ENCODE data around the gene WFIKKN1.
A peak's percentile ranks its signal among the peaks of the same experiment; 100 is the strongest.

Gene WFIKKN1

DNA sequence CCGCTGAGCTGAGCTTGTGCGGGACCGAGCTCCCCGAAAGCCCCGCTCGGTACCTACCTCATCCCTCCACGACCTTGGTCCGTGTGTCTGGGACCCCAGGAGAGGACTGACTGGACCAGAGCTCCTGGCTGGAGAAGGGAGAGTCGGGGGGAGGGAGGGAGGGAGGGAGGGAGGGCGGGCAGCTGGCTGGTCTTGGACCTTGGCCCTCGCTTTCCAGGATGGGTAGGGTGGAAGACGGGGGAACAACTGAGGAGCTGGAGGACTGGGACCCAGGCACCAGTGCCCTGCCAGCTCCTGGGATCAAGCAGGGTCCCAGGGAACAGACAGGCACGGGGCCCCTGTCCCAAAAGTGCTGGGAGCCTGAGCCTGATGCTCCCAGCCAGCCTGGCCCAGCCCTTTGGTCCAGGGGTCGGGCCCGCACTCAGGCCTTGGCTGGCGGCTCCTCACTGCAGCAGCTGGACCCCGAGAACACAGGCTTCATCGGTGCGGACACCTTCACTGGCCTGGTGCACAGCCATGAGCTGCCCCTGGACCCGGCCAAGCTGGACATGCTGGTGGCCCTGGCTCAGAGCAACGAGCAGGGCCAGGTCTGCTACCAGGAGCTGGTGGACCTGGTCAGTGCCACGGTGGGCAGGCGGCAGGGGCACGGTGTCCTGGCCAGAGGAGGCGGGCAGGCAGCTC, 45.2 kb downstream of the WFIKKN1 start:
- DNase-seq, result no peak

DNA sequence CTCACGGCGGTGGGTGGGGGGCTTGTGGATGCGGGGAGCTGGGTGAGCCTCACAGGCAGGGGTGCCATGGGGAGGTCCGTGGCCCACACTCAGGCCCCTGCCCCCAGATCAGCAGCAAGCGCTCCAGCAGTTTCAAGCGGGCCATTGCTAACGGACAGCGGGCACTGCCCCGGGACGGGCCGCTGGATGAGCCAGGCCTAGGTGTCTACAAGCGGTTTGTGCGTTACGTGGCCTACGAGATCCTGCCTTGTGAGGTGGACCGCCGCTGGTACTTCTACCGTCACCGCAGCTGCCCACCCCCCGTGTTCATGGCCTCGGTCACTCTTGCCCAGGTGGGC, 45.7 kb downstream of the WFIKKN1 start:
- no peak for DNase-seq

DNA sequence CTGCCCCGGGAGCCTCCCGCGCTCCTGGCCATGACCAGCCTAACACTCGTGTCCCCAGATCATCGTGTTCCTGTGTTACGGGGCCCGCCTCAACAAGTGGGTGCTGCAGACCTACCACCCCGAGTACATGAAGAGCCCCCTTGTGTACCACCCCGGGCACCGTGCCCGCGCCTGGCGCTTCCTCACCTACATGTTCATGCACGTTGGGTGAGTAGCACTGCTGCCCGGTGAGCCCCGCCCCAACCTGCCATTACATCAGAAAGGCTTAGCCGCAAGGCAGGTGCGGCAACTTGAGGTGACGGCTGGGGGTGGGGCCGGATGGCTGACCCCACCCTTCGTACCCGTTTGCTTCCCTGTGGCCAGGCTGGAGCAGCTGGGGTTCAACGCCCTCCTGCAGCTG, 46.1 kb downstream of the WFIKKN1 start:
- peak in 1 of 2 experiments; percentile 20 for DNase-seq

DNA sequence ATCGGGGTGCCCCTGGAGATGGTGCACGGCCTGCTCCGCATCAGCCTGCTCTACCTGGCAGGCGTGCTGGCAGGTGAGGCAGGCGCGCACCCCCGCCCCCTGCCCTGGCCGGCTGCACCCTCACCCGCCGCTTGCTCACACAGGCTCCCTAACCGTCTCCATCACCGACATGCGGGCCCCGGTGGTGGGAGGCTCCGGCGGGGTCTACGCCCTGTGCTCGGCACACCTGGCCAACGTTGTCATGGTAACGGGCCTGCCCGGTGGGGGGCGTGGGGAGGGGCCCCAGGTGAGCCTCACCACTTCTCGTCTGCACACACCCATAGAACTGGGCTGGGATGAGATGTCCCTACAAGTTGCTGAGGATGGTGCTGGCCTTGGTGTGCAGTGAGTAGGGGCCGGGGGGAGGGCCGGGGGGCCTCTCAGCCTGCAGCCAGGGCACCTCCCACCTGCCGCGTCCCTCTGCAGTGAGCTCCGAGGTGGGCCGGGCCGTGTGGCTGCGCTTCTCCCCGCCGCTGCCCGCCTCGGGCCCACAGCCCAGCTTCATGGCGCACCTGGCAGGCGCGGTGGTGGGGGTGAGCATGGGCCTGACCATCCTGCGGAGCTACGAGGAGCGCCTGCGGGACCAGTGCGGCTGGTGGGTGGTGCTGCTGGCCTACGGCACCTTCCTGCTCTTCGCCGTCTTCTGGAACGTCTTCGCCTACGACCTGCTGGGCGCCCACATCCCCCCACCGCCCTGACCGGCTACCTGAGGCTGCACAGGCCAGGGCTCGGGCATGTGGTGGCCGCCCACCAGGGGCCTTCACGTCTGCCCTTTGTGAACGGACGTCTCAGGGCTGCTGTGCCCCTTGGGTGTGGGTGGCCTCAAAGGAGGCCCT, 46.8 kb downstream of the WFIKKN1 start:
- DNase-seq, result no peak

DNA sequence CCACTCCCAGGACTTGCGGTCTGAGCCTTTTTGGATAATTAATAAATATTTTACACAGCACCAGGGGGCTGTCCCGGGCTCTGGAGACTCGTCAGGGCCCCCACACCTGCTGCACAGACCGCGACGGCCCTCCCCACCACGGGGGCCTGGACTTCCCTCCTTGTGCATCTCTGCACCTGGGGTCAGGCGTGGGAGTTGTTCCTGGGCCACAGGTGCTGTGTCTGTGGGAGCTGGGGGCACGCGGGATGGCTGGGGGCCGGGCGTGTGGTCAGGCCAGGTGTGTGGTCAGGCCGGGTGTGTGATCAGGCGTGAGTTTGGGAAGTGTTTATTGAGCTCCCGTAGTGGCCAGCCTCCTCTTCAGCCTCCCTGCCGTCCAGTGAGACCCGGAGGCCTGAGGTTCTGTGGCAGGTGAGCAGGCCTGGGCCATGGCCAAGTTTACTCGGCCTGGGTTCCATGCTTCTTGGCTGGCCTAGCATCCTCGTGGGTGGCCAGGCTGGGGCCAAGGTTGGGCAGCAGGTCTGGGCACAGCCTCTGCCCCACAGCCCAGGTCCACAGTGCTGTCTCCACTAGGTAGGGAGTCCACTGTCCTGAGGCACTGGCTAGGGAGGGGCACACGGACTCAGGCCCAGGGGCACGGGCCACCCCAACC, 47.5 kb downstream of the WFIKKN1 start:
- no peak for DNase-seq

DNA sequence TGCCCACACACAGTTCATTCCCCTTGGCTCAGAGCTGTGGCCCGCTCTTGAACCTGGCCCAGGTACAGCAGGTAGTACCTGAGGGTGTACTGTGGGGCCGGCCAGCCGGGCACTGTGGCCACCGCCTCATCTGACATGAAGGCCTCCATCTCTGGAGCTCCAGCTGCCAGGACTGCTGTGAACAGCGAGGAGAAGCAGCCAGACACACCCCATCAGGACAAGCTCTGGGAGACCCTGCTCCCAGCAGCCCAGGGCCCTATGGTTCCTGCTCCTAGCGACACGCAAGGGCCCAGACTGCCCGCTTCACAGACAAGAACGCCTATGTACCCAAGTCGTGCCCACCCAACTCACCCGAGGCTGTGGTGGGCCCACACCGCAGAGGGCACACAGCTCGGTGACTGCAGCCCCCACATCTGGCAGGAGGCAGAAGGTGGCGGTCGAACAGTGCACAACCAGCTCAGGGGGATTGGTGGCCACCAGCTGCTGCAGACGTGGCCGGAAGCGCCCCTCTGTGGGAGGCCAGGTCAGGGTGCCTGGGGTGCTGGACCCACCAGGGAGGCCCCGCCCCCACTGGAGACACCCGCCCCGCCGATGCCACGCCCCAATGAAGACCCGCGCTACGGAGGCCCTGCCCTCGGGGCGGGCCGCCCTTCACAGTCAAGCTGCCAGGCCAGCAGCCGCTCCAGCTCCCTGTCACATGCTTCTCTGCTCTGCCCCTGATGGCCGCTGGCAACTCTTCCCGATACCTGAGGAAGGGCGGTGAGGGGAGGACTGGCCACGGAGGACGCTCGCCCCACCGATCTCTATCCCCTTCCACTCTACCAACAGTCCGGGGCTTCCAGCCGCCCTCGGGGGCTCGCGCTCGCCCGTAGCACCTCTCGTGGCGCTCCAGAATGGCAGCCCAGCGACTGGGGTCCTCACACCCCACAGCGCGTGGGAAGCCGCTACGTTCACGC, 48.4 kb downstream of the WFIKKN1 start:
- DNase-seq, result peak; percentile 43 to 55

DNA sequence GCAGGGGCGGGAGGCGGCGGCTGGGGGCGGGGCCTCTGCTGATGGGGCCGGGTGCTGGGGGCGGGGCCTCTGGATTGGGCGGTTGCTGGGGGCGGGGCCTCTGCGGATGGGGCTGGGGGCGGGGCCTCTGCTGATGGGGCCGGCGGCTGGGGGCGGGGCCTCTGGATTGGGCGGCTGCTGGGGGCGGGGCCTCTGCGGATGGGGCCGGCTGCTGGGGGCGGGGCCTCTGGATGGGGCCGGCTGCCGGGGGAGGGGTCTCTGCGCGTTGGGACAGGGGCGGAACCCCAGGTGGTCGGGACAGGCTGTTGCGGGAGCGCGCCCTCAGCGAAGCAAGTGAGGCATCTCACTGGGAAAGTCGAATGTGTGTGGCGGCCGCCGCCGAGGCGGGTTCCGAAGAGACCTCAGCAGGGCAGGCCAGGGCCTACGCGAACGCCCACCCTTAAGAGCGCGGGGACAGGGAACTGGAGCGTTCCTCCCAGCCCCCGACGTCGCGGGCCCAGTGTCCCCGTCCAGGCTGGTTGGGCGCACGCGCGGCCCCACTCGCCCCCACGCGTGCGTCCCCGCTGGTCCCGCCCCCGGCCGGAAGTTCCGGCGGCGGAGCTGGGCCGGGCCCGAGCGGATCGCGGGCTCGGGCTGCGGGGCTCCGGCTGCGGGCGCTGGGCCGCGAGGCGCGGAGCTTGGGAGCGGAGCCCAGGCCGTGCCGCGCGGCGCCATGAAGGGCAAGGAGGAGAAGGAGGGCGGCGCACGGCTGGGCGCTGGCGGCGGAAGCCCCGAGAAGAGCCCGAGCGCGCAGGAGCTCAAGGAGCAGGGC, 49.2 kb downstream of the WFIKKN1 start, which contains the start of gene STUB1:
STUB1 (plus strand) TSS at position 597 of the 811 bp plus-strand sequence; CDS start at position 713, 116 bp downstream.
- peak; percentile 81 to 93 for DNase-seq

DNA sequence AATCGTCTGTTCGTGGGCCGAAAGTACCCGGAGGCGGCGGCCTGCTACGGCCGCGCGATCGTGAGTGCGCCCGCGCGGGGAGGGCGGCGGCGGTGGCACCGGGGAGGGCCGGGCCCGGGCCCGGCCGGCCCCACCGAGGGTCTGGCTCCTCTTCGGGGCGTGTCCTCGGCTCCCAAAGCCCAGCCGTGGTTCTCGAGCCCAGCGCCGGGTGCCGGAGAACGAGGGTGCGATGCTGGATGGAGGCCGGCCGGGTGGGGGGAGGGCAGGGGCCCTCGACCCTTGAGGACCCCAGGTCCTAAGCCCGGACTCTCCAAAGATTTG, 49.8 kb downstream of the WFIKKN1 start:
- DNase-seq, result no peak

DNA sequence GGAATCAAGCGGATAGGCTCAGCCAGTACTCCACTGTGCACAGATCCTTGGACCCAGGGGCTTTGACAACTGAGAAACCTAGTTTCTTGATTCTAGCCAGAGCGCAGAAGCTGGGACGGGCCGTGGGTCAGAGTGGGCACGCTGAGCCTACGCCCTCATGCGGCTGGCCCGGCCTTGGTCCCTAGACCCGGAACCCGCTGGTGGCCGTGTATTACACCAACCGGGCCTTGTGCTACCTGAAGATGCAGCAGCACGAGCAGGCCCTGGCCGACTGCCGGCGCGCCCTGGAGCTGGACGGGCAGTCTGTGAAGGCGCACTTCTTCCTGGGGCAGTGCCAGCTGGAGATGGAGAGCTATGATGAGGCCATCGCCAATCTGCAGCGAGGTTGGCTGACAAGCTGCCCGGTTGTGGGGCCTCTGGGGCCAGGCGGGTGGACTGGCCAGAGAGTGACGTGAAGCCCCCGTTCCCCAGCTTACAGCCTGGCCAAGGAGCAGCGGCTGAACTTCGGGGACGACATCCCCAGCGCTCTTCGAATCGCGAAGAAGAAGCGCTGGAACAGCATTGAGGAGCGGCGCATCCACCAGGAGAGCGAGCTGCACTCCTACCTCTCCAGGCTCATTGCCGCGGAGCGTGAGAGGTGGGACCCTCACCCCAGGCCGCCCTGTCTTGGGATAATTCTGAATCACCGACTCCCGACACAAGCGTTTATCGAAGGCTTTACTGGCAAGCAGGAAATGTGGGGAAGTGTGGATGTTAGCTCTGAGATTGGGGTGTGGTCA, 50.4 kb downstream of the WFIKKN1 start:
- DNase-seq, result no peak

DNA sequence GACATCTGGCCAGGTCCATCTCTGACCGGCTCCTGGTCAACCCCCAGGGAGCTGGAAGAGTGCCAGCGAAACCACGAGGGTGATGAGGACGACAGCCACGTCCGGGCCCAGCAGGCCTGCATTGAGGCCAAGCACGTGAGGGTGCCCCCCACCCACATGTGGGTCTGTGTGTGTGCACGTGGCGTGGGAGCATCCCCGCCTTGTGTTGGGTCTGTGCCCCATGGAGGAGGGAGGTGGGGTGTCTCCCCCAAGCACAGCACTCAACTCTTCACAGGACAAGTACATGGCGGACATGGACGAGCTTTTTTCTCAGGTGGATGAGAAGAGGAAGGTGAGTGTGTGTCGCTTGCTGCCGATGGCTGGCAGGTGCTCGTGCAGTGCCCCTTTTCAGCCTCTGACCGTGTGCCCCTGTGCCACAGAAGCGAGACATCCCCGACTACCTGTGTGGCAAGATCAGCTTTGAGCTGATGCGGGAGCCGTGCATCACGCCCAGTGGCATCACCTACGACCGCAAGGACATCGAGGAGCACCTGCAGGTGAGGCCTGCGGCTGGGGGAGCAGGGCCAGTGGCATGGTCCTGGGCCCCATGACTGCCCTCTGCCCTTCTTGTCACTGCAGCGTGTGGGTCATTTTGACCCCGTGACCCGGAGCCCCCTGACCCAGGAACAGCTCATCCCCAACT, 51.1 kb downstream of the WFIKKN1 start:
- DNase-seq, result no peak

DNA sequence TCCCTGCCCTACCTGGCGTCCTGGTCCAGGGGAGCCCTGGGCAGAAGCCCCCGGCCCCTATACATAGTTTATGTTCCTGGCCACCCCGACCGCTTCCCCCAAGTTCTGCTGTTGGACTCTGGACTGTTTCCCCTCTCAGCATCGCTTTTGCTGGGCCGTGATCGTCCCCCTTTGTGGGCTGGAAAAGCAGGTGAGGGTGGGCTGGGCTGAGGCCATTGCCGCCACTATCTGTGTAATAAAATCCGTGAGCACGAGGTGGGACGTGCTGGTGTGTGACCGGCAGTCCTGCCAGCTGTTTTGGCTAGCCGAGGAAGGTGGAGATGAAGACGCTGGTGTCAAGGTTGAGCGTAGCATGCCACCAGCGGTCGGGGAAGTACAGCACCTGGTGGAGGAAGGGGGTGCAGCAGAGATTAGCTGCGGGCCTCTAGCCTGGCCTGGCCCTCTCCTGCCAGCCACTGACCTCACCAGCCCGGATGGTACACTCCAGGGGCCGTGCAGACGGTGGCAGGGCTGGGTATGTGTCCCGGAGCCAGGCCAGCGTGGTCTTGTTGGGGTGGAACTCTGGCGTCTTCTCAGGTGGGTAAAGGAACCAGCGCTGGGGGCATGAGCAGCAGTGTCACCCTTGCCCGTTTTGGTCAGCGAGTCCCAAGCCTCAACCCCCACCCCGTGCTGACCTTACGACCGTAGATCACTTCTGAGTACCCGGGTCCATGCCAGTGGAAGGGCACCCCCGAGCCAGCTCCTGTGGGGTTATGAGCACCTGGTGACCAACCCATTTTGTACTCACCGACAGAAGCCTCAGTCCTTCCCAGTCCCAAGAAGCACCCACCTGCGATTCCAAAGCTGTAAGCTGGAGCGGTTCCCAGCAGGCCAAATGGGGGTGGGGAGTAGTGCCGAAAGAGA, 52.0 kb downstream of the WFIKKN1 start:
- no peak for DNase-seq

DNA sequence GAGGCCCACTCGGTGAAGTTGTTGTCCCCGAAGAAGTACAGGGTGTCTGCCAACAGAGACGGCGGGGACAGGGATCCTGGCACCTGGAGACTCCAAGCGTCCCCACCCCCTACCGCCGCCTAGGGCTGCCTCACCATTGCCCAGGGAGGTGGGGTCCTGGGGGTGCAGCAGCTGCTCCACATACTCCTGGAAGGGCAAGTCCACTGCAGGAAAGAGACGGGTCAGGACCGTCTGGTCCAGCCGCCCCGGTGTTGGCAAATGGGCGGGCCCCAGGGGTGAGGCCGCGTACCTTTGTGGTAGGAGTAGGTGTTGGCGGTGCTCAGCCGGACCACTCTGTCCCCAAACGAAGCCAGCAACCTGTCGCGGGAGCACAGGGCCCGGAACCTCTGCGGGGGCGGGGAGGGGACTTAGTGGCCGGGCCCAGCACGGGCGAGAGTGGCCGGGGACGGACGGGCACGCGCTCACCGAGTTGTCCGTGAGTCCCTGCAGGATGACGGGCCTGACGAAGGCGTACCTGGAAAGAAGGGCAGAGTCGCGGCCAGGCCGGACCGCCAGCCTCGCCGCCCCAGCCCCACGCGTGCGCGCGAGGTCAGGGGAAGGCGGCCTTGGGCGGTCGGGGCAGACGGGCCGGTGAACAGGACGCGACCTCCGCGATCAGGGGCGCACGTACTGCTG, 52.7 kb downstream of the WFIKKN1 start:
- DNase-seq, result no peak
